GM06990 (cell line): ENCODE data around the gene TBC1D25.
A peak's percentile ranks its signal among the peaks of the same experiment; 100 is the strongest.
"Not testable (repeated sequence)": the region's sequence is repeated elsewhere in the genome, so short reads cannot be mapped to it uniquely, and the experiment has no call there.

Experiments
- DNase-seq: peaks from one replicate; pipeline ENCODE4 v3.0.0-alpha.2; 2011; ENCODE audit not compliant: insufficient read length; ENCODE audit errors: extremely low read depth
- H3K27me3 ChIP-seq: replicated peaks from 2 replicates; pipeline ENCODE4 v1.6.0; 2011; ENCODE audit warnings: low read length; ENCODE audit not compliant: control insufficient read depth, insufficient read depth
- H3K36me3 ChIP-seq: 2 replicates; pipeline ENCODE4 v1.5.1; 2011; ENCODE audit warnings: low read length; ENCODE audit not compliant: control insufficient read depth, insufficient read depth
- H3K4me3 ChIP-seq: replicated peaks from 2 replicates; pipeline ENCODE4 v1.5.1; 2011; ENCODE audit warnings: low read depth, mild to moderate bottlenecking, control low read depth, low read length
- CTCF ChIP-seq: IDR thresholded peaks from 2 replicates; pipeline ENCODE4 v1.5.1; 2011; ENCODE audit warnings: low read length, control low read depth, mild to moderate bottlenecking, inconsistent platforms; ENCODE audit not compliant: insufficient read depth, poor library complexity, severe bottlenecking

TBC1D25 gene

GRCh38 chrX:48522291-48522690 is 17.2 kb upstream of the TBC1D25 start:
- no peak for TF ChIP-seq CTCF
- no peak for DNase-seq
- peak overlapping the region; percentile 86 for H3K4me3 ChIP-seq
- H3K27me3 ChIP-seq: no peaks in the 10 kb centered on the region
- peaks cover 2% of the 10 kb centered on the region; the same call in 1 of the 2 replicates for H3K36me3 ChIP-seq

GRCh38 chrX:48523682-48524081 is 15.8 kb upstream of the TBC1D25 start:
- H3K36me3 ChIP-seq: peaks cover 2% of the 10 kb centered on the region
- H3K27me3 ChIP-seq: no peaks in the 10 kb centered on the region
- TF ChIP-seq CTCF: no peak
- DNase-seq: no peak
- no peak overlapping the region for H3K4me3 ChIP-seq

- H3K27me3 ChIP-seq, DNase-seq, H3K36me3 ChIP-seq, H3K4me3 ChIP-seq: not testable (repeated sequence)
Measured at GRCh38 chrX:48525853-48526252, 13.7 kb upstream of the TBC1D25 start.

GRCh38 chrX:48530736-48531135 is 8.8 kb upstream of the TBC1D25 start:
- Histone ChIP-seq H3K36me3 (peaks cover 4% of the 10 kb centered on the region), H3K4me3 (no peak overlapping the region), H3K27me3 (no peaks in the 10 kb centered on the region)
- DNase-seq: no peak
- TF ChIP-seq CTCF: no peak

- H3K4me3 ChIP-seq: no peak overlapping the region
Measured at GRCh38 chrX:48531358-48531959, 8.1 kb upstream of the TBC1D25 start.

GRCh38 chrX:48532161-48532560 is 7.4 kb upstream of the TBC1D25 start:
- Histone ChIP-seq H3K27me3 (no peaks in the 10 kb centered on the region), H3K4me3 (no peak overlapping the region), H3K36me3 (peaks cover 2% of the 10 kb centered on the region)
- no peak for TF ChIP-seq CTCF
- no peak for DNase-seq

More at GRCh38 chrX:48531358-48531959, 8.1 kb upstream of the TBC1D25 start:
- Histone ChIP-seq H3K27me3 (no peaks in the 10 kb centered on the region), H3K36me3 (peaks cover 4% of the 10 kb centered on the region)
- TF ChIP-seq CTCF: no peak
- DNase-seq: no peak
